GM23248 (cell line): Measurements from ENCODE around the gene SNX19.

Source experiments
- EZH2 ChIP-seq: fragments of 200-600 bp; sonication (generic); IDR thresholded peaks from 2 replicates; pipeline ENCODE4 v1.6.1; 2018; ENCODE audit warnings: antibody characterized with exemption, mild to moderate bottlenecking; ENCODE audit not compliant: insufficient read depth, poor library complexity, severe bottlenecking
- EZH2phosphoT487 ChIP-seq: fragments of 200-600 bp; sonication (generic); IDR thresholded peaks from 2 replicates; pipeline ENCODE4 v1.6.1; 2018; ENCODE audit warnings: antibody characterized with exemption, moderate library complexity, mild to moderate bottlenecking, low read depth; ENCODE audit not compliant: insufficient read depth

- TF ChIP-seq EZH2: no peak
- no peak for TF ChIP-seq EZH2phosphoT487
Observed at GRCh38 chr11:130879836-130880235, 36.4 kb downstream of the SNX19 start.
